Coronary artery (tissue), 2 donors: ENCODE data around the gene SLC46A2.

Experiments used
- DNase-seq: peaks from one replicate; pipeline ENCODE4 v3.0.0-alpha.2; 2017; ENCODE audit warnings: low spot score
- H3K27ac ChIP-seq, 2 donors: fragments of 200-600 bp; sonication (generic); one replicate each; pipeline ENCODE4 v1.5.1; 2016 to 2019
- H3K4me3 ChIP-seq: fragments of 200-600 bp; sonication (generic); 2 replicates; pipeline ENCODE4 v1.5.1; 2016; ENCODE audit warnings: mild to moderate bottlenecking, moderate library complexity
- TF ChIP-seq, protein P1 (sequence below): fragments of 200-600 bp; sonication (generic); IDR thresholded peaks from one replicate; pipeline ENCODE4 v1.5.1; 2019; ENCODE audit warnings: antibody characterized with exemption

Gene SLC46A2

DNA sequence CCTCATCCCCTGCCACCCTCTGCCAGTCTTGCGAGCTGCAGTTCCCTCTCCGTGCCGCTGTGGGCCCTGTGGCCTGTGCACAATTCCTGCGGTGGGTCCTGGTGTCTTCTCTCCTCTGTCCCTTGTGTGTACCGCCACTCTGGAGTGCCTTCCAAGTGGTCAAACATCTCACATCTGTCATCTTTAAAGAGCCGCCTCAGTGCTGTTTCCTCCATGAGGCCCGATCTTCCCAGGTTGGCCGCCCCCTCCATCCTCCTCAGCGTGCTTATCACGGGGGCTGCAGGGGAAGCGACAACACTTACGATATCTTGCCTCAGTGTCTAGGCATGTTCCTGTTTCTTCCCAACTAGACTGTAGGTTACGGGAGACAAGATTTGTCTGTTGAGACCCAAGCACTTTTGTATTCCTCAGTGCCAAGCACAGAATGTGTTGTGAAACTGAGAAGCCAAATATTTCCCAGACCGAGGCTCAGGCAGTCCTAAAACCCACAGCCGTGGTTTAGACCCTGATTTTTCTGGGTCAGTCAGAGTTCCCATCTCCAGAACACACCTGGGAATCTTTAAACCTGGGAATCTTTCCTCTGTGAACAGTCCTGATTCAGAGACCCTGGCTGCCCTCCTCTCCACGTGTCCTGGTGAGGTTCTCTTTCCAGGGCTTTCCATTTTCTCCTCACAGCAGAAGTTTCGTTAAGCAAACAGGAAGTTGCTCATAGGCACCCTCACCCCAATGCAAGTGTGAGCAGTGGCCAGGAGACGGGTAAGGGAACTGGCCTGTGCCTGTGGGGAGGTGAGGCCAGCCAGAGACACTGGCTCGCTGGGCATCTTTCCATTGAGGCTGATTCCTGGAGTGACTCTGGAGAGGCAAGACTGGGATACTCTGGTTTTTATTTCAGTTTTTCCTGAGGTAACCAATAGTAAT lies 28.8 kb downstream of the SLC46A2 start:
- DNase-seq = no peak
- Histone ChIP-seq H3K27ac (peak overlapping the region; percentile 48 to 83), H3K4me3 (no peak overlapping the region)
- TF ChIP-seq, protein P1, sequence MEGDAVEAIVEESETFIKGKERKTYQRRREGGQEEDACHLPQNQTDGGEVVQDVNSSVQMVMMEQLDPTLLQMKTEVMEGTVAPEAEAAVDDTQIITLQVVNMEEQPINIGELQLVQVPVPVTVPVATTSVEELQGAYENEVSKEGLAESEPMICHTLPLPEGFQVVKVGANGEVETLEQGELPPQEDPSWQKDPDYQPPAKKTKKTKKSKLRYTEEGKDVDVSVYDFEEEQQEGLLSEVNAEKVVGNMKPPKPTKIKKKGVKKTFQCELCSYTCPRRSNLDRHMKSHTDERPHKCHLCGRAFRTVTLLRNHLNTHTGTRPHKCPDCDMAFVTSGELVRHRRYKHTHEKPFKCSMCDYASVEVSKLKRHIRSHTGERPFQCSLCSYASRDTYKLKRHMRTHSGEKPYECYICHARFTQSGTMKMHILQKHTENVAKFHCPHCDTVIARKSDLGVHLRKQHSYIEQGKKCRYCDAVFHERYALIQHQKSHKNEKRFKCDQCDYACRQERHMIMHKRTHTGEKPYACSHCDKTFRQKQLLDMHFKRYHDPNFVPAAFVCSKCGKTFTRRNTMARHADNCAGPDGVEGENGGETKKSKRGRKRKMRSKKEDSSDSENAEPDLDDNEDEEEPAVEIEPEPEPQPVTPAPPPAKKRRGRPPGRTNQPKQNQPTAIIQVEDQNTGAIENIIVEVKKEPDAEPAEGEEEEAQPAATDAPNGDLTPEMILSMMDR = no peak

DNA sequence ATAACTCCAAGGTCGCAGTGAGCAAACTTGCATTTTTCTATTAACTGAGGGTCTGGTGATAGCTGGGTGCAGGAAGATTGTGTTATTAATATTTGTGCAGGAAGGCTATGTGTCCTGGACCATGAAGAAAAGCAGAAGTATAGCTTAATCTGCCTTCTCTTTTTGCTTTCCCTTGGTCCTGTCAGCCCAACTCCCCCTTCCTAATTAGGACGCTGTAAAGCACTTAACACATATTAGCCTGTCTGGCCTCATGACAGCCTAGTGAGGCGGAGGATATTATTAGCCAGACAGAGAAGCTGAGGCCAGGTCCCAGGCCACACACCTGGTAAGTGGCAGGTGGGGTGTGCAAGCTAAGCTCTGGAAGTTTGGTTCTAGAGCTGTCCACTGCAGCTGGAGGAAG lies 29.5 kb downstream of the SLC46A2 start:
- TF ChIP-seq, protein P1 = no peak
- Histone ChIP-seq H3K4me3 (no peak overlapping the region), H3K27ac (peak overlapping the region in 1 of 2 donors; percentile 83)
- no peak for DNase-seq

DNA sequence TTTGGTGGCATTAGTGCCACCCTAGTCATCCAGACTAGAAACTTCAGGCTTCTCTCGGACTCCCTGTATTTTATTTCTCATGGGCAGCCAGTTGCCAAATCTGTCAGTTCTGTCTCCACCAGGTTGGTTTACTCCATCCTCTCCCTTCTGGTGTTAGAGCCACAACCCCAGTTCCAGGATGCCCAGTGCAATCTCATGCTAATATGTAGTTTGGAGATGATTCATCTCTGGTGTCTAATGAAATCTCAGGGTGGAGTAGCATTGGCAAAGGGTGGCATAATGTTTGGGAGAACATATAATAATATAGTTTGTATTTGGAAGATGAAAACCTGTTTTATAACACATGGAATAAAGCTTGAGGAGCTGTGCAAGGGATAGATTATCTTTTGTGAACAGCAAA lies 30.2 kb downstream of the SLC46A2 start:
- no peak for DNase-seq
- TF ChIP-seq, protein P1 = no peak
- H3K27ac ChIP-seq = no peak overlapping the region
- no peak overlapping the region for H3K4me3 ChIP-seq

DNA sequence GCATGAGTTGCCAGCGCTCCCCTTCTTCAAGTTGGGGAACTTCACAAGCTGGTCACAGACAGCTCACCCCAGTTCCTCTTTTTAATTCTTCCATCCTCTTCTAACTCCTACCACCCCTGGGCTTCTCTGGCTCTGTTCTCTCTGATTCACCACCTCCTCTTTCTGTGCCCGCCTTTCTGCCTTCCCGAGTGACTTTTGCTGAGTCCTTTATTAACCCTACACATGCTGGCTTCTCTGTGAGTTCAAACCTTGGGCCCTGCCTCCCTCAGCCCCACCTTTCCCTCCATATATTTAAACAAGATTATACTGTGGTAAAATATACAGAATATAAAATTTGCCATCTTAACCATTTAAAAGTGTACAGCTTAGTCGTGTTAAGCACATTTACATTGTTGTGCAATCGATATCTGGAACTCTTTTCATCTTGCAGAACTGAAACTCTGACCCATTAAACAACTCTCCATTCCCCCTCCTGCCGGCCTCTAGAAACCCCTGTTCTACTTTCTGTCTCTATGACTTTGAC lies 32.0 kb downstream of the SLC46A2 start:
- Histone ChIP-seq H3K4me3 (no peak overlapping the region), H3K27ac (peak overlapping the region in 1 of 2 donors; percentile 34)
- TF ChIP-seq, protein P1 = no peak
- DNase-seq = no peak

DNA sequence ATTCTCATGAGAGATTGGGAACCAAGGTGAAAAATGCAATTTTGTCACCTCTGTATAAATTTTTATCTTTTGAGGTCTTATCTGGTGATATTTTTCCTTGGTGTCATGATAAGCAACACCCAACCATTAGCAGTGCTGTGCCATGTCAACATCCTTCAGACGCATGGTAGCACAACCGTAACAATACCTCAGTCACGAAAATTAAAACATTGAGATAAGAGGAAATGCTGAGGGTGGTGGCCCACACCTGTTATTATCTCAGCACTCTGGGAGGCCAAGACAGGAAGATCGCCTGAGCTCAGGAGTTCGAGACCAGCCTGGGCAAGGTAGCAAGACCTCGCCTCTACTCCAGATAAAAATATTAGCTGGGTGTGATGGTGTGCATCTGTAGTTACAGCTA lies 32.7 kb downstream of the SLC46A2 start:
- Histone ChIP-seq H3K27ac (peak overlapping the region in 1 of 2 donors; percentile 26), H3K4me3 (no peak overlapping the region)
- TF ChIP-seq, protein P1 = no peak
- no peak for DNase-seq

DNA sequence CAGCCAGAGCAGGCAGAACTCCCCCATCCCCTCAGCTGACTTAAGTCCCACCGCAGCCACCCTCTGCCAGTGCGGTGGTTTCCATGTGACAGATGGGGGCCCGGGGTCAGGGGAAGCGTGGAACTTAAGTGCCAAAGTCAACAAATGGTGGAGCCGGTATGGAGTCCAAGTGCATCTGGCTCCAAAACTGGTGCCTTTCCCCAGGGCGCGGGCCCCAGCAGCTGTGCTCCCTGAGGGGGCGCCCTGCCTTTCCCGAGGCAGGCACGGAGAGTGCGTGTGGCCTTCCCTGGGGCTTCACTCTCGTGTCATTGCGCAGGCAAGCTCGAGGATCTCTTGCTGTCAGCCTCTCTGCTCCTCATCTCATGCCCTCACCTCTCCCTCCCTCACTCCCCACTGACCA lies 33.8 kb downstream of the SLC46A2 start:
- no peak overlapping the region for H3K27ac ChIP-seq
- no peak overlapping the region for H3K4me3 ChIP-seq
- DNase-seq = no peak
- TF ChIP-seq, protein P1 = no peak

DNA sequence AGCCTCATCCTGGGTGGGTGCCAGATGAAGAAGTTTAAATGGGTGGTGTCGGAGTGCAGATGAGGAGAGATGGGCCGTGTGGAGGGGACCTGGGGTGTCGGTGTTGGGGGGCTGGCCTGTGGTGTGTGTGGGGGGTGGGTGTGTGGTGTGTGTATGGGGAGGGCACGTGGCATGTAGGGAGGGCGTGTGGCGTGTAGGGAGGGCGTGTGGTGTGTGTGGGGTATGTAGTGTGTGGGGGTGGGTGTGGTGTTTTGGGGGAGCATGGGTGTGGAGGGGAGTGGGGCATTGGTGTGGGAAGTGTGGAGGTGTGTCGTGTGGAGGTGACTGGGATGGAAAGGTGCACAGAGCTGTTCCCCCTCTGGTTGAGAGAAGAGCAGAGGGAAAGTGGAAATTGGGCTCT lies 34.5 kb downstream of the SLC46A2 start:
- Histone ChIP-seq H3K4me3 (no peak overlapping the region), H3K27ac (no peak overlapping the region)
- no peak for DNase-seq
- TF ChIP-seq, protein P1 = no peak
